NCI-H526 treated with DMSO at 0.1 percent for 48 hours (cell line): ENCODE results near the gene TPD52L1.

Experiments used
- DNase-seq: peaks from one replicate; lab custom pipeline; 2025; lab: John Stamatoyannopoulos, UW

TPD52L1 gene

DNA sequence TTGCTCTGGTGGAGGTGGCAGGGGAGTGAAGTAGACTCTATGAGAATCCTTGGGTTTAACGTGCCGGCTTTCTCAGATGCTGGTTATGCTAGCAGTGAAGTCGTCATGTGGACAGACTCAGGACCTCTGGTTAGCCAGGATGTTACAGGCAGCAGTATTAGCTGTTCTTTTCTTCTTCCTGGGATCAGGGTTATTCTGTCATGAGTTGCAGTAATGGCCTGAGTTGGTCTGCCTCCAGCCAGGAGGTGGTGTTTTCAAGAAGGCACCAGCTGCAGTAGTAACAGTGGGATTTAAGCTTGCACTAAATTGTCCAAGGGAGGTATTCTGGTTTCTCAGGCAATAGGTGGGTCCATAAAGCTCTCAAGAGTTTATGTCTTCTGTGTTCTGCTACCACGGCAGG is 91.5 kb downstream of the TPD52L1 start:
- no peak for DNase-seq

DNA sequence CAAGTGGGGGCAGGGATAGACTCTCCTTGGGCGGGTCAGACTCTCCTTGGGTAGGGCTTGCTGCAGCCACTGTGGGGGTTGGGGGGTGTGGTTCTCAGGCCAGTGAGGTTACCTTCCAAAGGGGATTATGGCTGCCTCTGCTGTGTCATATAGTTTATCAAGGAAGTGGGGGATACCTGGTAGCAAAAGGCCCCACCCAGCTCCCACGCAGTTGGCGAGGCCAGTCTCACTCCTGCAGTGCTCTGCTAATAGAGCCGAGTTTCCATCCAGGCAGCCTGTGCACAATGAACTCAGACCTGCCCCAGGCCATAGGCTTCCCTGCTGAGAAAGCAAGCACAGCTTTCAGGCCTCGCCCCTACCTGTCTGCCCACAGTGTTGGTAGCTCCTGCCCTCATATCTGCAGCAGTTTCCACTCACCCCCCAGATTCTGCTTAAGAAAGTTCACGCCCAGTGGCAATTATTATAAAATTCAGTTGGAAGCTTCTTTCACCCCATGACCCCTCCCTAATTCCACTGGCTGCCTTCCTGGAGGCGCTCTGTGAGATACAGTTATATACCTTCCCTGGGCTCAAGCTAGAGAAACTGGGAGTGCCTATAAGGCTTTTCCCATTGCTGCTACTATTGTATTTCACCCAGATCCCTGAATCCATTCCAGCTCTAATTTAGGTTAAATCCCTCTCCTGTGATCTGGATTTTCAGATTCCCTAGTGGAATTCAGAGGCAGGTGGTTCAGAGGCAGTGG is 92.1 kb downstream of the TPD52L1 start:
- DNase-seq = no peak

DNA sequence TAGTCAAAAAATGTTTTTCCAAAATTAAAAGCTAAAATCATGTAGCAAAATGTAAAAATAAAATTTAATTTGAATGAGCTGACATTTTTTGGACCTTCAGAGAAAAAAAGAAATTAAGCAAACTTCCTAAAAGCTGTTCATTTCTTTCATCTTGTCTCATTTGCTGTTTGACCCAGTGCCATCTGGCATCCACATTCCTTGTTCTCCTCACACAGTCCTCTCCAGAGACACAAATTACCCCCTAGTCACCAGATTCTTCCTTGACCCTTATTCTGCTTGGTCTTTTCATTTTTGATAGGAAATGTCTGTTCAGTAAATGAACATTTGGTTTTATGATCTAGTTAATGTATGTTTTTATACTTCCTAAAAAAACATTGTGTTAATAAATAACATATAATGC is 93.0 kb downstream of the TPD52L1 start:
- DNase-seq = no peak

DNA sequence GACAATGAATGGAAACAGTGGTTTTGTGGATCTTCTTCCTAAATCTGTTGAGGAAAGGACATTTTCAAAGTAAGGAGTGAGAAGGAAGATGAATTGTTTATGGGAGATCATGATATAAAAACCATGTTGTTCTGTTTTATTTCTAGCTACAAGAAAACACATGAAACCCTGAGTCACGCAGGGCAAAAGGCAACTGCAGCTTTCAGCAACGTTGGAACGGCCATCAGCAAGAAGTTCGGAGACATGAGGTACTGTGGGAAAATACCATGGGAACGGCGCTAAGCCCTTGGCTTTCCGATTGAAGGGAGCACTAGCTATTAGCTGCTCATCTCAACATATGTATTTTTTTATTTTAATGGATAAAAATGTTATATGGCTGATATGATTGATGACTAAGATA is 94.6 kb downstream of the TPD52L1 start:
- no peak for DNase-seq

DNA sequence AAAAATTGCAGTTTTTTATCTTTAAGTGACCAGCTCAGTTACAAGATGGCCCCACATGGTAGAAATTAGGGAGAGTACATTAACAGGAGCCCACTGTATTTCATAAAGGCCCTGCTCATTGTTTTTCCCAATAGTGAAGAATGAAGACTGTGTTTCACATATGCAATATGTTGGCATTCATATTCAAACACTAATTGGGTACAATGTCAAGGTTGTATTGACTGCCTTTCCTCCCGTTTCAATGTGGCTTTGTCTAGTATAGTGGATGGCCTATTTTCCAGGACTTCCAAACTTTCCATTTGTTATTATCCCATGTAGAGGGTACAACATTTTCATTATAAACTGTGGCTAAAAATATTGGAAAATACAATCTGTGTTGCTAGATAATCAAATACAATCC is 96.9 kb downstream of the TPD52L1 start:
- DNase-seq = no peak

DNA sequence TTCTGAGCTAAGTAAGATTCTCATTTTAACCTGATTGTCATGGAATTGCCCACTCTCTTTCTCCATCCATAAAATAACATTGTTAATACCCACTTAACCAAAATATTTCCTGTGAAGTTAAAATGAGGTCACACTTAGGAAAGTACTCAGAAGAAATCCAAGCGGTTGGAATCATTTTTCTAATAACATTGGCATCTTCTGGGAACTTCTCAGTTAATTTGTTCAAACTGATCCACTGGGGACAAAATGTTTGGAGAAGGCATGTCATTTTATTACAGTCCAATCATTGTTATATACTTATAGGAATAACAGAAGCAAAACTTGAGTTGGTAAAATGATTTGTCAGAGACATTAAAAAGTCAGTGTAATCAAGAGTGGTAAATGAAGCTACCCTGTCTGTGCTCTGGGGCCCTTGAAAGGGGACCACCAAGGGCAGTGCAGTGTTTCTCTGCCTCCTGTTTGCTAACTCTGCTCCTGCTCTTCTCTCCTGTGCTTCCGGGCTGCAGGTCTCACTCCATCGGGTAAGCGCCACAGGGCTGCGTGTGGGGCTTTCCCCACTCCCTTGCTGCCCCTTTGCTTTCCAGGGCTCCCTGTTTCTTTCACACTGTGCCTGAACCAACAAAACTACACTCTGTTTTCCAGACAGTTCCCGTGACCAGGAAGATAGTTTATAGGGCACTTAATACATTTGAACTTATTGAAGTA is 98.1 kb downstream of the TPD52L1 start:
- no peak for DNase-seq

DNA sequence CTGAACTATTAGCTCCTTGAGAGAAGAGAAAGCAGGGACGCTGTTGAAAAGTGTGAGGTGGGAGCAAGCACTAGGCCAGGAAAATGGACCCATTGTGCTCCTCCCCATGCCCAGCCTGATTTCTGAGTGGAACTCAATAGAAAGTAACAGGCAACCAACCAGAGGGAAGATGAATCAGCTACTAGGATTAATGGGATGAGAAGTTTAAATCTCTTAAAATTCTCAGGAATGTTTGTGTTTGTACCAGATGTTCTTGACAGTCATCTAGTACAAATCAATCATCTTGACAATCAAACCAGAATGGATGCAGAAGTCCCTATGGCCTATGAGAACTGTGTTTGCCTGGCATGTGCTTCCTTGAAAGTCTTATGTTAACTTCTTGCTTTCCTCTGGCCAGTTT is 99.3 kb downstream of the TPD52L1 start:
- no peak for DNase-seq

DNA sequence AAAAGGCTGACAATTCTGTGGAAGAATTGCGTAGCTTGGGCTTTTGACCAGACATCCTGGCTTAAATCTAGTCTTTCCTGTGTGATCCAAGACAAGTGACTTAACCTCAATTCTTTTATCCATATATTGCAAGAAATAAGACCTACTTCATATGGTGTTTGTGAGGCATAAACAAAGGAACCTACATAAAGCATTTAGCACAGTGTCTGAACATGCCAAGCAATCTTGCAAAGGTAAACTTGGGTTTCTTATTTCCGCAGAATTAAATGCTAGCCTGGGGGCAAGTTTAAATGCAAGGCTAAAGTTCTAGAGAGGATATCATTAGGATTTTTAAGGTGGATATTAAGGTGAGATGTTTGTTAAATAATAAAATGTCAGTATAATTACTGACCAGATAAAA is 100.3 kb downstream of the TPD52L1 start:
- DNase-seq = no peak

DNA sequence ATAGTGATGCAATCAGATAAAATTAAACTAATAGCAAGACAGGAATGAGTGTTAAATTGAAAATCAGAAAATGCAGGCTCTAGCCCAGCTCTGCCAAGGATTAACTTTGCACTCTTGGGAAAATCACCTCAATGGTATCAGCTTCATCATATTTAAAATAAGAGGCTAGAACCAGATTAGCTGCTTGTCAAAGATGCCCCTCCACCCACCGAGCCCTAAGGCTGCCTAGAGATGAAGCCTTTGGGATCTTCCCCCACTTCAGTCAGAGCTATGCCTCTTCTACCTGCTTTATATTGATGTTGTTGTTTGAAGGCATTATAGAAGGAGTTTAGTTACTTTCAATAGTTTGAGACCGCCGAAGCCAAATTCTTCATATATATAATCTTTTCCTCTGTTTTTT is 100.7 kb downstream of the TPD52L1 start:
- DNase-seq = no peak

DNA sequence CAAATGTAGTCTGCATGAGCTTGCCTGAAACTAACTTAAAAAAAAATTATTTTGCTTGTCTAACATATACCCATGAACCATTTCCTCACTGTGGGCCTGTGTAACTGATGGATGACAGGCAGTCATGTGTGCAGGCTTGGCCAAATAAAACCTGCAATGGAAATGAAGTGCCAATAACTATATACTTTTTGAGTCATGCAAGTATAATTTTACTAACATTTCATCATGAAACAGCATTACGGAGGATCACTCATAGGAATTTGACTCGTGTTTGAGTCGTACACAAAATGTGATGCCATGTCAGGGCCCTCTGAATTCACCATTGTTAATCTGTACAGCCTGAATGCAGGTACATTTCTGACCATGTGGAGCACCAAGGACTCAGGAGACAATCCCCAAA is 101.6 kb downstream of the TPD52L1 start:
- no peak for DNase-seq

DNA sequence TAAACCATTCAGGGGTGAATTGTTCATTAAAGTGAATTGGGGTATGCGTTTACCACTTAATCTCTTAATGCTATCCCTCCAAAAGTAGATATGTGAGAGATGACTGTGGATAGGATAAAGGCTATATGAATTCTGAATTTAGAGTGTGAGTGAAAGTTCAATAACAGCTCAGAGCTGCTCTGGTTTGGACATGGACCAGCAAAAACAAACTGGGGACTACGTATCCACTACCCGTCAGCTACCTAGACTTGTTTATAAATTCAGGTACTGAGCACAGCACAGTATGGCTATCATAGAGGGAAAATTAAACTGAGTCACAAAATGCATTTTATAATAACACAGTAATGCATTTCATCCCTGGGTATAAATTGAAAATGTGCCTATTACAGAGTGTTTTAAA is 103.8 kb downstream of the TPD52L1 start:
- no peak for DNase-seq

DNA sequence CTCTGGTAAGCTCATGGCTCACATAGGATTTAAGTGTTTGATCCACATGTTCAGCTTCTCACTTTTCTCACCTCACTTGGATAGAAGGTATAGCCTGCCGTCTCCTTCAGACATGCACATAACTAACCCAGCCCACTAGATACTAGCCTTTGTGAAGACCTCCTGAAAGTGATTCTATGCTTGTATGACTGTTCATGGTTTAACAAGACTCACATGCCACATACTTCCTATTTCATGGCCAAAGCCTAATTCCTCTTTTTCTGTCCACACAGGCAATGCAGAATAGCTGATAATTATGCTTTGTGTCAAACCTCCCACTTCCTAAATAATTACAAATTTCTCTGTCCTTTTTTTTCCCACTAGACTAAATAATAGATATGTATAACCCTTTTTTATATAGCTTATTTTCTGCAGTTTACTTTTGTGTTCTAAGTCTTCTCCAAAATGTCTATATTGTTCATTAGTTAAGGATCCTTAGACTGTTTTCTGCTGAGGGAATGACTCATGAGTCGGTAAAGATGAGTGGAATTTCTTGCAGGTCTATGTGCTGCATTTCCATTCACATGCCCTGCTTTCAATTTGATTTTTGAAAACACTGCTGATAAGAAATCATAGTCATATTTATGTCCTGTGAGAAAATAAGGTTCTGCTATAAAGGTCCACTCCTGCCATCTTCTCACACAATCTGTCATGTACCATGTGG is 105.2 kb downstream of the TPD52L1 start:
- no peak for DNase-seq

DNA sequence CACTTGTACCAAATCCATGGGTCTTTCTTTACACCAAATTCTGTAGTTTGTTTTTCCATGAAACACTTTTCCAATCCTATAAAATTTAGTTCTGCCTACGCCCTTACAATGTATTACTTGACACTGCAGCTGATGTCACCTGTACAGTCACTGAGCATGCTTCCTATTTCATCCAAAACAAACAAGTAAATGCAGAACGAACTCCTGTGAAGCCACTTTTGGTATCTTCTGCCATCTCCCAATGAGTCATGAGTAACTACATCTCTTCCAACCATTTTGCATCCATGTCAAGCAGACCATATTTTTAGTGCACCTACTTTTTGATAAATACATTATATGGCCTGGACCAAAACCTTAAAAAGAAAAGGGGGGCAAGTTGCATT is 105.8 kb downstream of the TPD52L1 start:
- no peak for DNase-seq

DNA sequence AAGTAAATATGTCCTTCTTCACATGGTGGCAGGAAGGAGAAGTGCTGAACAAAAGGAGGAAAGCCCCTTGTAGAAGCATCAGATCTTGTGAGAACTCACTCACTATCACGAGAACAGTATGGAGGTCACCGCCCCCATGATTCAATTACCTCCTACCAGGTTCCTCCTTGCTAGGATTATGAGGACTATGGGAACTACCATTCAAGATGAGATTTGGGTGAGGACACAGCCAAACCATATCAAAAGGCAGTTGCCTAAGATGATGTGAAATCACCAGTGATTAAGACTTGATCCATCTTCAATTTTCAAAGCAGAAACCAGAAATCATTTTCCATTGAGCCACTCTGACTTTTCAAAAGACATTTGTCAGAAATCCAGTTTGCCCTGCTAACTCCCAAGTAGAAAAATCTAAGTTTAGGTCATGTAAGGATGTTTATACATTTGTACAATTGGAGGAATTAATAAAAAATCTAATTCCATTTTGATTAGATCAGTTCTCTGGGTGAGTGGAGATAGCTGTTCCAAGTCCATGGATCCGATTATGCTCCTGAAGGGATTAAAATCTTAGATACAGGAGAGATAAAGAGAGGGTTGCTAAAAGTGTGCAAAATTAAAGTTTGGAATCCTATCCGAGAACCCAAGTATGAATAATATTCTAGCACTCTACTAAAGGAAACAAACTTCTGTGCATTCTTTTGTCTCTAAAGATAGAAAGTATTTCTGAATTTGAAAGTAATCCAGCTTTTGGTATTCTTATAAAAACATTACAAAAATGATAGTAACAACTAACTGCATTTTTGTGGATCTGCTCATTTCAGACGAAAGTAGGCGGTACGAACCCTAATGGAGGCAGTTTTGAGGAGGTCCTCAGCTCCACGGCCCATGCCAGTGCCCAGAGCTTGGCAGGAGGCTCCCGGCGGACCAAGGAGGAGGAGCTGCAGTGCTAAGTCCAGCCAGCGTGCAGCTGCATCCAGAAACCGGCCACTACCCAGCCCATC is 108.7 kb downstream of the TPD52L1 start:
- DNase-seq = no peak

DNA sequence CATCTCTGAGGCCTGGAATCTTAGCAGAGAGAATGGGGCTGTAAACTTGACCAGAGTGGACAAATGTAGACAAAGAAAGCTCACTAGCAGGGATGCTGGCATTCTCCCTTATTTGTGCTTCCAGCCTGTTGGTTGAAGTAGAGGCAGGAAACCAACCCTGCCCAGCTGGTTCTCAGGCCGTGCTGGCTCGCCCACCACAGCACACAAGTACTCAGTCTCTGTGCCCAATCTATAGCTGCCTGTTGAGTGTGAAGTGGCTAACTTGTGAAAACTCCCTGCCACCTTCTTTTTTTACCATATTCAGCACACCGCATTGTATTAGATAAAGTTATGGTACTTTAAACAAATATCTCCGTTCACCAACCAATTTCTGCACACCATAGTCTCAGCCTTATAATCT is 110.9 kb downstream of the TPD52L1 start:
- DNase-seq = no peak

DNA sequence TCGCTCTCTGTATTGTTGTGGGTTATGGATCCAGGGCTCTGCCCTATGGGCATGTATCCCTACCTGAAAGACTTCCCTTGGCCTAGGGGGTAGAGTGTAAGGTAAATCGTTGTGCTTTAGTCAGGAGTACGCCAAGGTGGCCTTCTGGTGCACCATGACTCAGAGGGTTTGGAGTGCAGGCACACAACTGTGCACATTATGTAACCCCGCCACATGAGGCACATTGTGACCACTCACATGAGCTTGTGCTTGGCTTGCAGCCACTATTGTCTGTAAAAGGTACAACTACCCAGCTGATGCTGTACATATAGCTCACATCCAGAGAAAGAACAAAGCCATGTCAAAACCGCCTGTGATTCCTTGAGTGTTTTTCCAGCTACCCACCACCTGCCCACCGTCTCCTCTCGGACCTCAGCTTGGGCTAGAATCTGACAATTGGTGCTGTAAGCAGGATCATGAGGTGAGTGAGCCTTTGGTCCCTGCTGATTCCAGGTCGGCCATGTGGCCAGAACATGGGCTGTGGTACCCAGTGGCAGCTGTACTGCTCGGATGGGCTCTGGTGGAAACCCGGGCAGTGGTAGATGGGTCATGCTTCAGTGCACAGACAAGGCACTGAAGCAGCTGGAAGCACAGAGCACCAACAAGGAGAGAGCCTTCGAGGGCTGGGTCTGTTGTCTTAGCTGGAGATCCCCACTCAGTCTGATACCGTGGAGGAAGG is 114.4 kb downstream of the TPD52L1 start:
- DNase-seq = no peak

DNA sequence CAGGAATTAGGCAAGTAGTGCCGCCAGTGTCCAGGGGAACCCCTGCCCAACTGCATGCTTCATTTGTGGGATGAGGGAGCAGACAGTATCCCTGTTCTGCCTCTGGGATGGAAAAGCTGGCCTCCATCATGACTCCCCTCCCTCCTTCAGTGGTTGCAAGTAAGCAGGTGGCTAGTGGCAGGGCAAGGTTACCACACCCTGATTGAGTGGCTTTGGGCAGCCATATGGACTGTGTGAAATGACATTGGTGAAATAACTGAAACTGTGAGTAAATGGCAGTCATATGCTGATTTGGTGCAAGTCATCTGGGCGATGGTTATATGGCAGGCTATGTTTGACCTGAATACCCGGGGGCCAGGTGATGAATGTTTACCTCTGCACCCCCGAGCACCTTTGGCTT is 115.2 kb downstream of the TPD52L1 start:
- no peak for DNase-seq

DNA sequence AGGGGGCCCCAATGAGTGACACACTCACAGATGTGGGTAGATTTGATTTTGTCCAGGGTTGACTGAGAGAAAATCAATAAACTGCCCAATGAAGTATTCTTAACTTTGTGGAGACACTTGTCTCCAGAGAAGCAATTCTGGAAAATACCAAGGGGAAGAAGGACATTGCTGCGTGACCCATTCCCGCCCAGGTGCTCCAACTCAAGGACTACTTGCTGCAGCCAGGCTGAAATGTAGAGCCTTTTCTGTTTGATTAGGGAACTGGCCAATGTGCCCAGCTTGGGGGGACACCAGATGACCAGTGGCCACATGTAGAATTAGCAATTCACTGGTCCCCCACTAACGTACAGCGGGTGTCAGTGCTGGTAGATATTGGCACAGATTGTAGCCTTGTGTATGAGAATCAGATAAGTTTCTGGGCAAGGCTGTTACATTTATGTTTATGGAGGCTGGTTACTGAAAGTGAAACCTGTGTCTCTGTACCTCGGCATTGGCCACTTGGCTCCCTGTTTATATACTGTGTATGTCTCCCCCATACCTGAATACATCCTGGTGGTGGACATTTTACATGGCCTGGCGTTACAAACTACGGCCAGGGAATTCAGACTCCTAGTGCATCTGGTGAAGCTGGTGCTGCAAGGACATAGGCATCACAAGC is 115.9 kb downstream of the TPD52L1 start:
- DNase-seq = no peak

DNA sequence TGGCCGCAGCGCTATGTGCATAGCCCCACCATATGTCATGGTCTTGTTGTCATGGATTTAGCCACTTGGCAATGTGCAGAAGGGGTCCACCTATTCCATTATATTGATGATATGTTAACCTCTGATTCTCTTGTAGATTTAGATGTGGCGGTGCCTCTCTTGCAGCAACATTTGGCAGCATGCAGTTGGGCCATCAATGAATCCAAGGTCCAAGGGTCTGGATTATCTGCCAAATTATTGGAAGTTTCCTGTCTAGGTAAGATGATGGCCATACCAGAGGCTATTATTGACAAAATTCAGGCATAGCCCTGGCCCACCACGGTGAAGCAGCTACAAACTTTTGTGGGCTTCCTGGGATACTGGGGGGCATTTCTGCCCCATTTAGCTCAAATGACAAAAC is 116.8 kb downstream of the TPD52L1 start:
- no peak for DNase-seq

DNA sequence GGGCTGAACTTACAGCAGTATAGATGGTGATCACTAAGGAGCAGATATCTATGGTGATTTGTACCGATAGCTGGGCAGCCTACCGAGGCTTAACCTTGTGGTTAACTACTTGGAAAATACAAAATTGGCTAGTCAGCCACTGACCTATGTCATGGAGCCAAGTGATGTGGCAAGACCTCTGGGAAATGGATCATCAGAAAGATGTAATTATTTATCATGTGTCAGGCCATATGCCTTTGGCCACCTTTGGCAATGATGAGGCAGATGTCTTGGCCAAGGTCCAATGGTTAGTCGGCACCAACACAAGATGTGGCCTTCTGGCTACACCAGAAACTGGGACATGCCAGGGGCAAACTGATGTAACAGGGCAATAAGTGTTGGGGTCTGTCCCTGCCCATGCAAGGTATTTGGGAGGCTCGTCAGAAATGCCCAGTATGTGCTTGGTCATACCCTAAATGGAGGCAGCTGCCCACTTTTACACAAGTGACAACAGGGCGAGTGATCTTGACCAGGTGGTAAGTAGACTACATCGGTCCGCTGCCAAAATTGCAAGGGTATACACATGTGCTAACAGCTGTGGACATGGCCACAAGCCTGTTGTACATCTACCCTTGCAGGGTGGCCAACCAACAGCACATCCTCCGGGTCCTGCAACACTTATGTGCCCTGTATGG is 118.0 kb downstream of the TPD52L1 start:
- no peak for DNase-seq
